Esophagus (tissue), 2 donors: ENCODE measurements around the gene DOCK6. TPM values are rescaled to one million over a fixed set of nuclear protein-coding genes. Genes with fewer than 3 reads are reported as not detected.

Experiments used
- H3K27ac ChIP-seq, 2 donors: one replicate each; pipeline ENCODE4 v1.5.1; 2013; ENCODE audit warnings: low read depth in 2 of 2, mild to moderate bottlenecking in 2 of 2, inconsistent platforms in 1 of 2, low read length in 1 of 2, moderate library complexity in 1 of 2
- H3K27me3 ChIP-seq, 2 donors: one replicate each; pipeline ENCODE4 v1.6.1; 2013; ENCODE audit warnings: low read length in 2 of 2, control low read depth in 1 of 2, mild to moderate bottlenecking in 1 of 2; ENCODE audit not compliant: insufficient read depth in 2 of 2, control insufficient read depth in 1 of 2
- H3K36me3 ChIP-seq, 2 donors: one replicate each; pipeline ENCODE4 v1.6.1; 2013; ENCODE audit warnings: low read length in 1 of 2; ENCODE audit not compliant: control insufficient read depth in 2 of 2, insufficient read depth in 2 of 2
- H3K4me1 ChIP-seq, 2 donors: one replicate each; pipeline ENCODE4 v1.6.1; 2013; ENCODE audit warnings: low read length in 1 of 2; ENCODE audit not compliant: control insufficient read depth in 2 of 2, insufficient read depth in 2 of 2
- H3K4me3 ChIP-seq, 2 donors: one replicate each; pipeline ENCODE4 v1.5.1; 2013; ENCODE audit warnings: low read length in 2 of 2, mild to moderate bottlenecking in 2 of 2, low read depth in 1 of 2, moderate library complexity in 1 of 2
- H3K9me3 ChIP-seq, 2 donors: one replicate each; pipeline ENCODE4 v1.6.1; 2013; ENCODE audit warnings: mild to moderate bottlenecking in 2 of 2, low read depth in 1 of 2, low read length in 1 of 2, moderate library complexity in 1 of 2; ENCODE audit not compliant: control insufficient read depth in 2 of 2, insufficient read depth in 1 of 2
- WGBS, 2 donors: extraction: QIAGEN DNeasy Blood & Tissue Kit; methylation state at CpG; one replicate each; pipeline ENCODE4 v1.1.7; 2013; 5-methylcytosine and 5-hydroxymethylcytosine counted together
- polyA plus RNA-seq, 2 donors: library from polyadenylated mRNA; stranded (reverse); fragments of 200-250 nt; gene quantifications; one replicate each; pipeline ENCODE4 v1.2.3, GENCODE V29; 2013
- donor health status: healthy with polysubstance abuse.
- donor health status: Bipolar disorder and iron deficiency.

The DOCK6 gene
- polyA plus RNA-seq, 2 donors, result 25.8 to 53.5 TPM

DNA sequence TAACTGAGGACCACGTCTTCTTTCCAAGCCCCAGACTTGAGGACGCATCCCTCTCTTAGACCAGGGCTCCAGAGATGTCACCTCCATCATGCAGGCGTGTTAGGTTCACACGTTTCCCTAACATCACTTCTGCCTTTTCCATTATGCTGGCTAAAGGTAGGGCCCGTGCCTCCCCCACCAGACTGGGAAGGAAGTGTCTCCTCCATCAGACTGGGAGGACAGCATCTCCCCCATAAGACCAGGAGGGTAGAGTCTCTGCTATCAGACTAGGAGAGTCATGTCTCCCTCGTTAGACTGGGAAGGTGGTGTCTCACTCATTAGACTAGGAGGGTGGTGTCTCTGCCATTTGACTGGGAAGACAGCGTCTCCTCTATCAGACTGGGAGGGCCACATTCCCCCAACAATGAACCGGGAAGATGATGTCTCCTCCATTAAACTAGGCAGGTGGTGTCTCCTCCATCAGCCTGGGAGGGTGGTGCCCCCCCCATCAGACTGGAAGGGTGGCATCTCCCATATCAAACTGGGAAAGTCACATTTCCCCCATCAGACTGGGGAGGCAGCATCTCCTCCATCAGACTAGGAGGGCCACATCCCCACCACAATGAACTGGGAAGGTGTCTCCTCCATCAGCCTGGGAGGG, 88.7 kb downstream of the DOCK6 start:
- no peaks in the 10 kb centered on the region for H3K9me3 ChIP-seq
- H3K36me3 ChIP-seq, result peaks cover 3 to 36% of the 10 kb centered on the region in 2 donors
- H3K27me3 ChIP-seq, result no peaks in the 10 kb centered on the region
- WGBS, 2 donors, result 77 to 82% methylated on average over 8 of the region's 8 CpGs
- no peak overlapping the region for H3K27ac ChIP-seq
- H3K4me1 ChIP-seq, result peaks cover 0 to 3% of the 10 kb centered on the region in 2 donors
- no peak overlapping the region for H3K4me3 ChIP-seq

DNA sequence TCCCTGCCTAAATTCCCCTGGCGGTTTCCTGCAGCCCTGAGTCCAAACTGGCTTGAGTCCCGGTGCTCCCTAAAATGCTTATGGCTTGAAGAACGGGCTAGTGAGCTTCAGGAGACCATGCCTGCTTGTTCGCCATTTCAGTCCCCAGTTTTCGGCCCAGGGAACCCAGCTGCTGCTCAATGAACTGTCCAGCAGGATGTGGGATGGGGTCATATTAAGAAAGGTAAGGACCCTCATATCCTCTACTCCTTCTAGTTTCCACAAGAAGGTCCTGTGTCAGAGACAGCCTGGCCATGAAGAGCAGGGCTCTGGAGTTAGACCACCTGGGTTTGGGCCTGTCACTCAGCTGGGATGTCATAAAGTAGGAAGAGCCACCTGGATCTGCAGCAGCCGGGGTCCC, 89.7 kb downstream of the DOCK6 start:
- no peaks in the 10 kb centered on the region for H3K27me3 ChIP-seq
- no peaks in the 10 kb centered on the region for H3K9me3 ChIP-seq
- peak overlapping the region in 1 of 2 donors; percentile 42 for H3K27ac ChIP-seq
- no peak overlapping the region for H3K4me3 ChIP-seq
- 78 to 81% methylated on average over 6 of the region's 6 CpGs for WGBS, 2 donors
- H3K4me1 ChIP-seq, result peaks cover 0 to 3% of the 10 kb centered on the region in 2 donors
- H3K36me3 ChIP-seq, result peaks cover 3 to 42% of the 10 kb centered on the region in 2 donors

DNA sequence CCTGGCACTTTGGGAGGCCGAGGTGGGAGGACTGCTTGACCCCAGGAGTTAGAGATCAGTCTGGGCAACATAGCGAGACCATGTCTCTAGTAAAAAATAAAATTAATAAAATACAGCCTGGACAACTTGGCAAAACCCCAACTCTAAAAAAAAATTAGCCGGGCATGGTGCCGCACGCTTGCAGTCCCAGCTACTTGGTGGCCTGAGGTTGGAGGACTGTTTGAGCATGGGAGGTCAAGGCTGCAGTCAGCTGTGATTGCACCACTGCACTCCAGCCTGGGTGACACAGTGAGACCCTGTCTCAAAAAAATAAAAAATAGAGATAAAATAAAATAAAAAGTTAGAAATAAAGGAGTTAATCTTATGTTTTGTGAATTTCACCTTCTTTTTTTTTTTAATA, 91.2 kb downstream of the DOCK6 start:
- peaks cover 3 to 41% of the 10 kb centered on the region in 2 donors for H3K36me3 ChIP-seq

DNA sequence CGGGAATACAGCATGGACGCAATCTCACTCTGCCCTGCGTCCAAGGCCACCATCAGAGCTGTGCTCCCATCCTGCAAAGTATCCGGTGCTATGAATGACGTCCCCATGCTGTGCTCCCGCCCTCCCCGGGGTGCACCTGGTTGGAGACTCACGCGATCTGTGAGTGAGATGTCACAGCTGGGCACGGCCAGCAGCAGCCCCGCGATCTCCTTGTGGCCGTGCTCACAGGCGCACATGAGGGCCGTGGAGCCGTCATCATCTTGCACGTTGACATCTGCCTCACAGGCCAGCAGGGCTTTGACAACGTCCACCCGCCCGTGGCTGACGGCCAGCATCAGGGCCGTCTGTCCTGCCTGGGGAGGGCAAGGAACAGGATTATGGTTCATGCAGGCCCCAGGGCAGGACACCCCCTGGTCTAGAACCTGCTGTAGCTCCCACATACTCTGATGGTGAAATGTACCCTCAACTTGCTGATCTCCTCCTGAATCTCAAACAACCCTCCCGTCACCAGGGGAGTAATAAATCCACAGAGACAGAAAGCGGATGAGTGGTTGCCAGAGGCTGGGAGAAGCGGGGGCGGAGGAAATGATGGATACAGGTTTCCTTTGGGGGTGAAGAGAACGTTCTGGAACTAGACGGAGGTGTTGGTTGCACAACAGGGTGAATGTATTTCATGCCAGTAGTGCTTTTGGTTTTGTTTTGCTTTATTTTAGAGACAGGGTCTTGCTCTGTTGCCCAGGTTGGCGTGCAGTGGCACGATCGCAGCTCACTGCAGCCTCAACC, 92.2 kb downstream of the DOCK6 start:
- H3K4me3 ChIP-seq, result no peak overlapping the region
- H3K9me3 ChIP-seq, result no peaks in the 10 kb centered on the region
- H3K36me3 ChIP-seq, result peaks cover 0 to 35% of the 10 kb centered on the region in 2 donors
- 81 to 84% methylated on average over 31 of the region's 31 CpGs for WGBS, 2 donors
- H3K27ac ChIP-seq, result peak overlapping the region; percentile 8 to 28
- H3K27me3 ChIP-seq, result no peaks in the 10 kb centered on the region
- peaks cover 2 to 3% of the 10 kb centered on the region in 2 donors for H3K4me1 ChIP-seq

More for the DNA sequence above, 91.2 kb downstream of the DOCK6 start:
- Histone ChIP-seq H3K4me3 (no peak overlapping the region), H3K27me3 (no peaks in the 10 kb centered on the region), H3K4me1 (peaks cover 0 to 3% of the 10 kb centered on the region in 2 donors), H3K27ac (no peak overlapping the region), H3K9me3 (no peaks in the 10 kb centered on the region)
- WGBS, 2 donors, result 76 to 80% methylated on average over 5 of the region's 5 CpGs

DNA sequence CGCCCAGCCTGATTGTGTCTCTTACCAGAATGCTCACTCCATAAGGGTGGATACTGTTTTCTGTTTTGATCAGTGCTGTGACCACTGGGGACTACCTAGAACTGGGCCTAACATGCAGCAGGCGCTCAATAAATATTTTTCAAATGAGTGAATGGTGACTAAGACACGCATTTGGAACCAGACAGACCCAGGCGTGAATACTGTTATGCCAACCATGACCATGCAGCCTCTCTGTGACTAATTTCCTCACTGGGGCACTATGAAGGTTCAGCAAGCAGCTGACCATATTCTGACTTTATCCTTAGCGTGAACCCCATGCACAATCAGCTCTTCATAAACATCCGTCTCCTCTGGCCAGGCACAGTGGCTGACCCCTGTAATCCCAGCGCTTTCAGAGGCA, 93.8 kb downstream of the DOCK6 start:
- peaks cover 0 to 28% of the 10 kb centered on the region in 2 donors for H3K36me3 ChIP-seq
- H3K27me3 ChIP-seq, result no peaks in the 10 kb centered on the region
- 69 to 82% methylated on average over 7 of the region's 7 CpGs for WGBS, 2 donors
- H3K4me1 ChIP-seq, result peaks cover 0 to 2% of the 10 kb centered on the region in 2 donors
- no peak overlapping the region for H3K4me3 ChIP-seq
- H3K9me3 ChIP-seq, result no peaks in the 10 kb centered on the region
- H3K27ac ChIP-seq, result peak overlapping the region; percentile 43 to 69

DNA sequence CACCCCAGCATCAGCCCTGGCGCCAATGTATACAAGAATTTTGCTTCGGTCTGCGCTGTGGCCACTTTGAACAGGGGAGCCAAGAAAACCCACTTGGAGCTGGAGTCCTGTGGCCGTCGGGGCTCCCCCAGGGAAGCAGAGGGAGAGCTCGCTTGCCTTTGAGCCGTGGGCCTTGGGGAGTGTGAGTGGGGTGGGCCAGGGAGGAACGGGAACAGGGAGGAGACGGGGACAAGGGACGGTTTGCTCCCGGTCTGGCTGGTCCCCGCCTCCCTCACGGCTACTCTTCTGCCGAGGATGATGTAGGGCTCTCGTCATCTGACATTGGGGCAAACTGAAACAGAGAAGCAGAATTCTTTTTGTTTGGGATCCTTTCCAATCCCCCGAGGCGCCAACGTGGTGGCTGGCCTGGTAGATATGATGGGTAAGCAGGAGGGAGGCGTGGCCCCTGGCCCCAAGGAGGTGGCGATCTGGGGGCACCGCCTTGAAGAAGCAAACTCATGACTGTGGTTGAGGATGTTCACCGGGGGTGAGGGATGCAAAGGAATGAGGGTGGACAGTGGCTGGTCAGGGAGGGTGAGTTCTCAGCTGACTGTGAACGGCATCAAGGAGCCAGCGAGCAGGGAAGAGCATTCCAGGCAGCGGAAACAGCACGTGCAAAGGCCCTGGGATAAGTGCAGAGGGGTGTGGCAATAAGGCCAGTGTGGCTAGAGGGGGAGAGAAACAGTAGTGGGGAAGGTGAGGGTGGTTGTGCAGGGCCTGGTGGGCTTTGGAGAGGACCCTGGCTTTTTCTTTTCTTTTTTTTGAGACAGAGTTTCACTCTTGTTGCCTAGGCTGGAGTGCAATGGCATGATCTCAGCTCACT, 95.8 kb downstream of the DOCK6 start:
- H3K27me3 ChIP-seq, result no peaks in the 10 kb centered on the region
- H3K27ac ChIP-seq, result peak overlapping the region; percentile 62 to 86
- H3K4me3 ChIP-seq, result no peak overlapping the region
- no peaks in the 10 kb centered on the region for H3K9me3 ChIP-seq
- H3K4me1 ChIP-seq, result peaks cover 0 to 2% of the 10 kb centered on the region in 2 donors
- 59 to 64% methylated on average over 26 of the region's 26 CpGs for WGBS, 2 donors
- peaks cover 0 to 22% of the 10 kb centered on the region in 2 donors for H3K36me3 ChIP-seq

DNA sequence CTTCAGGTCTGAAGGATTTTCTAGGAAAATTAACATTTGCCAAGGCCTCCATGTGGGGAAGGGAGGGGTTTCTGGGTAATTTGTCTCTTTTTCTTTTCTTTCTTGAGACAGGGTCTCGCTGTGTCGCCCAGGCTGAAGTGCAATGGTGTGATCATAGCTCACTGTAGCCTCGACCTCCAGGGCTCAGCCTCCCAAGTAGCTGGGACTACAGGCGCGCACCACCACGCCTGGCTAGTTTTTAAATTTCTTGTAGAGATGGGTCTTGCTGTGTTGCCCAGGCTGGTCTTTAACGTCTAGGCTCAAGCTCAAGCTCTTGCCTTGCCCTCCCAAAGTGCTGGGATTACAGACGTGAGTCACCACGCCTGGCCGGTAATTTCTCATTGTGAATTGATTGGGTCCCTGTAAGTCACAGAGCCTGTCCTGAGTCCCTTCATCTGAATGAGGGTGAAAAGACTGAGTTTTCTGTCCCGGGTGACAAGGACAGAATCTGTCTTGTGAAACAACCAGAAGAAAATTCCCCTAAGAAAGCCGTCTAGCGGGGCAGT, 96.8 kb downstream of the DOCK6 start:
- H3K9me3 ChIP-seq, result no peaks in the 10 kb centered on the region
- H3K4me3 ChIP-seq, result no peak overlapping the region
- H3K4me1 ChIP-seq, result peaks cover 0 to 2% of the 10 kb centered on the region in 2 donors
- H3K27ac ChIP-seq, result peak overlapping the region; percentile 78 to 86
- H3K36me3 ChIP-seq, result peaks cover 0 to 22% of the 10 kb centered on the region in 2 donors
- 75 to 79% methylated on average over 13 of the region's 13 CpGs for WGBS, 2 donors
- no peaks in the 10 kb centered on the region for H3K27me3 ChIP-seq

DNA sequence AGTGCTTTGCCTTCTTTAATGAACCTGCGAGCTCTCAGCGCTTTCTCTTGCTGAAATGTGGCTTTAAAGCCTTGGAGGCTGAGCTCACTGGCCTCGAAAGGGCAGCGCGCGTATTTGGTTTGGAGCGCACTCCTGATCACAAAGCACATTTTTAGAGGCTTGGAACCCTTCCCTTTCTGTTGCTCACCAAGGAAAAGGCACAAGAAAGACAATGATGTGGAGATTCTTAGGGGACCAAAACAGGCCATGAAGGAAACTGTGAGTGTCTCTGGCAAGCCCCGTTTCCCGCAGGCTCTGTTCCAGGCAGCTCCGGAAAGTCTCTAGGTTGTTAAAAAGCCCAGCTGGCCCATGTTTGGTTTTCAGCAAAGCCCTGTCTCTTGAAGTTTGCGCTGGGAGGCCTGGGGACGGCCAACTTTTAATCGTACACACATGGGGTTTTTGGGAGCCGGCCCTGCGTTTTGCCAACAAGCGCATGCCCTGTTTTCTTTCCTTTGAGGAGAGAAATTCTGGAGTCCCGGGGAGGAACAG, 97.4 kb downstream of the DOCK6 start:
- WGBS, 2 donors, result 58 to 69% methylated on average over 17 of the region's 17 CpGs
- peaks cover 0 to 16% of the 10 kb centered on the region in 2 donors for H3K36me3 ChIP-seq
- H3K4me3 ChIP-seq, result no peak overlapping the region
- peaks cover 0 to 2% of the 10 kb centered on the region in 2 donors for H3K4me1 ChIP-seq
- peak overlapping the region; percentile 78 to 86 for H3K27ac ChIP-seq
- H3K27me3 ChIP-seq, result no peaks in the 10 kb centered on the region
- no peaks in the 10 kb centered on the region for H3K9me3 ChIP-seq

DNA sequence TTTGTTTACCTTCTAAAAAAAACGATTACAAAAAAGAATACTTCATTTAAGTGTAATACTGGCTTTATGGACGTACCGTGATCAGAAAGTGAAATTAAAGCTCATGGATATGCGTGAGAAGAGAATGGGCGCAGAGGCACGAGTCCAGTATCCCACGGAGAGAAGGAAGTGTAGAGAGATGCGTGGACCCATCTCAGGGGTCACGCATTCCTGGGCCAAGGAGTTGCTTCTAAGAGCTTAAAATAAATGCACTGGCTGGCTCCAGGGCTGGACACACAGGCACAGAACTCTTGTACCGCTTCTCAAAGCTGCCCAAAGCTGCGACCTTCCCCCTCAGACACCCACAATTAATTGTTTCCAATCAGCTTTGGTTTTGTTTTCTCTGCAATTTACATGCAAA, 98.0 kb downstream of the DOCK6 start:
- 71 to 75% methylated on average over 11 of the region's 11 CpGs for WGBS, 2 donors
- Histone ChIP-seq H3K9me3 (no peaks in the 10 kb centered on the region), H3K36me3 (peaks cover 0 to 13% of the 10 kb centered on the region in 2 donors), H3K4me1 (peaks cover 0 to 2% of the 10 kb centered on the region in 2 donors), H3K27me3 (no peaks in the 10 kb centered on the region), H3K4me3 (no peak overlapping the region), H3K27ac (peak overlapping the region; percentile 68 to 86)
